Measurements from ENCODE around the gene RGS9BP.
"Not testable (repeated sequence)": the region's sequence is repeated elsewhere in the genome, so short reads cannot be mapped to it uniquely, and the experiment has no call there.

RGS9BP gene

DNA sequence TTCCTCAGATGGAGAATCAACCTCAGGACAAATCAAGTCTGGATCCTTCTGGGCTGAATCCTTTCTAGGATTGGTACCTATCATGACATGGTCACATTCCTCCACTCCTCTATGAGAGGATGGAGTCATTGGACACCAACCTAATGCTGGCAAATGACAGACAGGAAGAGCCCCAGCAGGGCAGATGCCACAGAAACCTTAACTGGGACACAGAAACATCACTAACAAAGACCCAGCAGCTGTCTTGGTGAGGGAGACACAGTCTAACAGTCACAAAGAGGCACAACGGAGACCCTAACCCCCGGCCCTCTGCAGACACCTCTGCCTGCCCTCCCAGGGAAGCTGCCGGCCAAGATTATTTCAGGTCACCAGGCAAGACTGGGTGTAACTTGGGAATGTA lies 2.8 kb upstream of the RGS9BP start:
- DNase-seq, result no peak

- no peak for DNase-seq
Measured at GRCh38 chr19:32673573-32673972, 2.1 kb upstream of the RGS9BP start.

DNA sequence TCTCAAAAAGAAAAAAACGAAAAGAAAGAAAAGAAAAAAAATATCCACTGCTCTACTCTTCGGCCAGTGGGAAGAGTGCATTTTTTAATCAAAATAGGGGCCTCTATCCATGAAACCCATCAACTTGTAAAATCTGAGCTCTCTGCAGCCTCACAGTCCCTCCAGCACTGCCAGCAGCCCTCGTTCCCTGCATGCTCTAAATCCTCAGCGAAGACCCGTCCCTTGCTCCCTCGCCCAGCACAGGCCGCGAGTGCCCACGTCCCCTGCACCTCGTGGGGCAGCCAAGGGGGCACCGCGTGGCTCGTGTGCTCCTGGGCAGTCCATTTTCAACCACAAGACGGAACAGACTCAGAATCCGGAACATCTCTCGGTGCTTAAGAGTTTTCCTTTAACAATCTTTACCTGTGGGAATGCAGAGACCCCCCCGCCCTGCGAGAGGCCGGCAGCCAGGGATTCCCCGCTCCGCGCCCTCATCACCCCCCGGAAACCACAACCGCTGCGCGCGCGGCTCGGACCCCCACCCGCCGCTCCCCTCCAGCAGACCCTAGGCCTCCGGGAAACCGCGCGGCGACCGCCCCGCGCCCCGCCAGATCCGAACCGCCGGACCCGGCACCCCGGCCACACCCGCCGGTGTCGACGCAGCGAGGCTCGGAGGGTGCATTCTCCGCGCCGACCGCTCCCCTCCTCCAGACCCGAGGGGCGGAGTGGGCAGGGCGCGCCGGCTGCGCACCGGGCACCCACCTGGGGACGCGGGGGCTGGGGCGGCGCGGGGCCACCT lies 1.3 kb upstream of the RGS9BP start:
- peak; percentile 23 to 45 for DNase-seq

- DNase-seq, result peak; percentile 99
Measured at GRCh38 chr19:32674931-32675719, 523 bp upstream of the RGS9BP start, which contains the start of gene ANKRD27. ANKRD27 (minus strand) TSS chr19:32675180; CDS start chr19:32659015, 16,165 bp downstream.

GRCh38 chr19:32676186-32676894 lies 692 bp downstream of the RGS9BP start:
- peak; percentile 7 to 52 for DNase-seq

DNA sequence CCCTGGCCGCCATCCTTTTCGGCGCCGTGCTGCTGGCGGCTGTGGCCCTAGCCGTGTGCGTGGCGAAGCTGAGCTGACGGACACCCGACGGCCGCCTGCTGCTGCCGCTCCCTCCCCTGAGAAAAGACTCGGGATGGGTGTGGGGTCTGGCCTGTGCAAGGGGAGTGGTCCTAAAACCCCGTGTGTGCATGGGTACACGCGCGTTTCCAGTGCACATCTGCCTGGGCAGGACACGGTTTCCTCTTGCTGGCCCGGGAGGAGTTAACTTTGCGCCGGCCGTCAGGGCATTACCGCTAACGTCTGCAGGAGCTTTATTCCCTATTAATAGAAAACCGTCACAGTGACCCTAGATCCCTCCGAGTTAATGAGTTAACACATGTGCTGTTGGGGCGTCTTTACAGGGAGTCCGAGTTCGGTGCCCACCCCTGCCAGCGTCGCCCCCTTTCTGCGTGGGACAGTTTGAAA lies 1.3 kb downstream of the RGS9BP start:
- DNase-seq, result no peak

GRCh38 chr19:32677657-32678056 lies 2.0 kb downstream of the RGS9BP start:
- DNase-seq, result peak; percentile 95 to 97

DNA sequence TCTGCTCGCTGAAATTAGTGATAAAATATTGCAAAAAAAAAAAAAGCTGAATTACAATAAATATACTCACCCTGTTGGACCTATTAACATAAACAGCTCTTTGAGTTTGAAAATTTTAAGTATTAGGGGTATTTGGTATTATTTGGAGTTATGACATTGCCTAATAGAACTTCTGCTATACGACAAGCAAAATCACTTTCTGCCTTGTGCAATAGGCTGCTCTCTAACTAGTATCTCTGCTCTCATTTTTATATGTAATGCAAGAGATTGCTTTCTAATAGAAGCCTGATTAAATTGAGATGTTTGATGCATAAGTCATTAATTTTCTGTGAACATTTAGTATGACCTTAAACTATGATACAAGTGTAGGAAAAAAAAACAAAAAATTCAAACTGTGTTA lies 5.3 kb downstream of the RGS9BP start:
- no peak for DNase-seq

GRCh38 chr19:32682317-32682716 lies 6.7 kb downstream of the RGS9BP start:
- DNase-seq, result no peak

GRCh38 chr19:32686847-32687475 lies 11.3 kb downstream of the RGS9BP start:
- DNase-seq, result no peak

DNA sequence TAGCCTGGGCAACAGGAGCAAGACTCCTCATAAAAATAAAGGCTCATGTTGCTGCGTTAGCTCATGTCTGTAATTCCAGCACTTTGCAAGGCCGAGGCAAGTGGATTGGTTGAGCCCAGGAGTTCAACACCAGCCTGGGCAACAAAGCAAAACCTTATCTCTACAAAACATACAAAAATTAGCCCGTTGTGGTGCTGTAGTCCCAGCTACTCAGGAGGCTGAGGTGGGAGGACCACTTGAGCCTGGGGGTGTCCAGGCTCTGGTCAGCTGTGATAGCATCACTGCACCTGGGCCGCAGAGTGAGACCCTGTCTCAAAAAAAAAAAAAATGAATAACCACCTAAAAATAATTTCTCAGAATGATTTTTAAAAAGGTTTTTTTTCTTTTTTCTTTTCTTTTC lies 12.0 kb downstream of the RGS9BP start:
- no peak for DNase-seq

DNA sequence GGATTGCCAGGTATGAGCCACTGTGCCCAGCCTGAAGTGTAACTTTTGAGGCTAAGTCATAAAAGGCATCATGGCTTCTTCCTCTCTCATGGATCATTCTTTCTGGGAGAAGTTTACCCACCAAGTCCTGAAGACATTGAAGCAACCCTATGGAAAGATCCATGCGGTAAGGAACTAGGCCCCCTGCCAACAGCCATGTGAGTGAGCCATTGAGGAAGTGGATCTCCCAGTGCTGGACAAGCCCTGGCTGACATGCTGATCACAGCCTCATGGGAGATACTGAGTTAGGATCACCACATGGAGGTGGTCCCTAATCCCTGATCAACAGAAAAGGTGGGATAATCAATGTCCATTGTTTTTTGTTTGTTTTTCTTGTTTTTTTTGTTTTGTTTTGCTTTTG lies 12.7 kb downstream of the RGS9BP start:
- no peak for DNase-seq

- DNase-seq, result peak; percentile 64 to 86
Measured at GRCh38 chr19:32691291-32691951, 15.8 kb downstream of the RGS9BP start, which contains the start of gene NUDT19. NUDT19 (plus strand) TSS chr19:32691821; CDS start chr19:32691961, 140 bp downstream.

GRCh38 chr19:32691952-32692726 lies 16.5 kb downstream of the RGS9BP start:
- DNase-seq, result peak; percentile 26 to 38

GRCh38 chr19:32692727-32693061 lies 17.0 kb downstream of the RGS9BP start:
- no peak for DNase-seq

- DNase-seq, result not testable (repeated sequence)
Measured at GRCh38 chr19:32693151-32694108, 17.8 kb downstream of the RGS9BP start.

GRCh38 chr19:32694316-32694715 lies 18.7 kb downstream of the RGS9BP start:
- DNase-seq, result not testable (repeated sequence)

GRCh38 chr19:32694851-32695250 lies 19.2 kb downstream of the RGS9BP start:
- DNase-seq, result not testable (repeated sequence)

GRCh38 chr19:32695506-32695905 lies 19.9 kb downstream of the RGS9BP start:
- not testable (repeated sequence) for DNase-seq

- DNase-seq, result not testable (repeated sequence)
Measured at GRCh38 chr19:32696771-32697170, 21.1 kb downstream of the RGS9BP start.

Data from NCI-H524 (cell line).